Neuronal stem cell (in vitro differentiated cells): Measurements from ENCODE around the gene AGAP1.
A peak's percentile ranks its signal among the peaks of the same experiment; 100 is the strongest.

Experiments
- DNase-seq: peaks from one replicate; pipeline ENCODE4 v3.0.0-alpha.2; 2013; ENCODE audit warnings: low spot score
- H2AFZ ChIP-seq: one replicate; pipeline ENCODE4 v1.6.1; 2013; ENCODE audit warnings: mild to moderate bottlenecking, low read length, inconsistent platforms
- H2AK5ac ChIP-seq: 2 replicates; pipeline ENCODE4 v1.6.1; 2013; ENCODE audit warnings: low read depth, mild to moderate bottlenecking, inconsistent platforms, low read length, moderate library complexity, mixed read lengths
- H2BK120ac ChIP-seq: 2 replicates; pipeline ENCODE4 v1.6.1; 2013; ENCODE audit warnings: low read depth, mild to moderate bottlenecking, inconsistent platforms, low read length, moderate library complexity, mixed read lengths
- H2BK12ac ChIP-seq: one replicate; pipeline ENCODE4 v1.6.1; 2013; ENCODE audit warnings: low read length, inconsistent platforms
- H2BK15ac ChIP-seq: 2 replicates; pipeline ENCODE4 v1.6.1; 2013; ENCODE audit warnings: mild to moderate bottlenecking, low read length, inconsistent platforms, mixed read lengths
- H2BK5ac ChIP-seq: one replicate; pipeline ENCODE4 v1.6.1; 2013; ENCODE audit warnings: inconsistent platforms, mild to moderate bottlenecking, low read length, moderate library complexity
- H3K14ac ChIP-seq: one replicate; pipeline ENCODE4 v1.6.1; 2013; ENCODE audit warnings: low read length, inconsistent platforms
- H3K18ac ChIP-seq: 2 replicates; pipeline ENCODE4 v1.6.1; 2013; ENCODE audit warnings: low read length, inconsistent platforms
- H3K23ac ChIP-seq: 2 replicates; pipeline ENCODE4 v1.6.1; 2013; ENCODE audit warnings: low read depth, mild to moderate bottlenecking, mixed read lengths, low read length, inconsistent platforms; ENCODE audit not compliant: poor library complexity
- H3K27ac ChIP-seq: replicated peaks from 3 replicates; pipeline ENCODE4 v1.5.1; 2013; ENCODE audit warnings: low read length, inconsistent platforms
- H3K27me3 ChIP-seq, 3 experiments: 2 replicates each; pipeline ENCODE4 v1.6.1; 2013; ENCODE audit warnings: low read length in 3 of 3, mild to moderate bottlenecking in 2 of 3, inconsistent platforms in 1 of 3, low read depth in 1 of 3, mixed read lengths in 1 of 3, moderate library complexity in 1 of 3; ENCODE audit not compliant: control insufficient read depth in 3 of 3, insufficient read depth in 3 of 3
- H3K36me3 ChIP-seq, 2 donors: replicated peaks in 1 of 2; 2 replicates each; pipeline ENCODE4 v1.6.1; 2013; ENCODE audit warnings: low read length in 2 of 2; ENCODE audit not compliant: control insufficient read depth in 2 of 2, insufficient read depth in 2 of 2
- H3K4ac ChIP-seq: 2 replicates; pipeline ENCODE4 v1.6.1; 2013; ENCODE audit warnings: inconsistent platforms, mild to moderate bottlenecking, low read length, moderate library complexity
- H3K4me1 ChIP-seq, 2 donors: 1 replicate in 1 of 2; 2 replicates in 1 of 2; pipeline ENCODE4 v1.6.1; 2013; ENCODE audit warnings: low read length in 2 of 2, low read depth in 1 of 2; ENCODE audit not compliant: control insufficient read depth in 2 of 2, insufficient read depth in 1 of 2
- H3K4me2 ChIP-seq: one replicate; pipeline ENCODE4 v1.6.1; 2013; ENCODE audit warnings: mild to moderate bottlenecking, low read length, inconsistent platforms; ENCODE audit not compliant: insufficient read depth, poor library complexity, severe bottlenecking
- H3K4me3 ChIP-seq, 2 donors: 2 replicates each; pipeline ENCODE4 v1.5.1; 2013; ENCODE audit warnings: low read length in 2 of 2, mild to moderate bottlenecking in 2 of 2, inconsistent platforms in 1 of 2, moderate library complexity in 1 of 2
- H3K79me1 ChIP-seq: one replicate; pipeline ENCODE4 v1.6.1; 2013; ENCODE audit warnings: low read depth, mild to moderate bottlenecking, inconsistent platforms, low read length, moderate library complexity
- H3K9ac ChIP-seq: one replicate; pipeline ENCODE4 v1.6.1; 2013; ENCODE audit warnings: mild to moderate bottlenecking, low read depth, low read length, inconsistent platforms; ENCODE audit not compliant: poor library complexity
- H3K9me3 ChIP-seq, 2 donors: replicated peaks in 1 of 2; 2 replicates each; pipeline versions ENCODE3 to v1.6.1; 2013; ENCODE audit warnings: low read length in 2 of 2, mild to moderate bottlenecking in 2 of 2, inconsistent platforms in 1 of 2, low read depth in 1 of 2, mixed read lengths in 1 of 2, moderate library complexity in 1 of 2; ENCODE audit not compliant: control insufficient read depth in 2 of 2, insufficient read depth in 1 of 2
- H4K8ac ChIP-seq: one replicate; pipeline ENCODE4 v1.6.1; 2013; ENCODE audit warnings: low read depth, mild to moderate bottlenecking, inconsistent platforms, low read length, moderate library complexity
- H4K91ac ChIP-seq: one replicate; pipeline ENCODE4 v1.6.1; 2013; ENCODE audit warnings: low read length, low read depth, mild to moderate bottlenecking, inconsistent platforms; ENCODE audit not compliant: poor library complexity
- WGBS, 2 donors: extraction: QIAGEN DNeasy Blood & Tissue Kit; methylation state at CpG; one replicate each; pipeline ENCODE4 v1.1.7; 2013; ENCODE audit warnings: missing lambda C conversion rate in 2 of 2, mixed read lengths in 1 of 2; ENCODE audit not compliant: insufficient read length in 2 of 2, insufficient replicate concordance in 1 of 2; ENCODE audit errors: extremely low coverage in 2 of 2; 5-methylcytosine and 5-hydroxymethylcytosine counted together

The AGAP1 gene

DNA sequence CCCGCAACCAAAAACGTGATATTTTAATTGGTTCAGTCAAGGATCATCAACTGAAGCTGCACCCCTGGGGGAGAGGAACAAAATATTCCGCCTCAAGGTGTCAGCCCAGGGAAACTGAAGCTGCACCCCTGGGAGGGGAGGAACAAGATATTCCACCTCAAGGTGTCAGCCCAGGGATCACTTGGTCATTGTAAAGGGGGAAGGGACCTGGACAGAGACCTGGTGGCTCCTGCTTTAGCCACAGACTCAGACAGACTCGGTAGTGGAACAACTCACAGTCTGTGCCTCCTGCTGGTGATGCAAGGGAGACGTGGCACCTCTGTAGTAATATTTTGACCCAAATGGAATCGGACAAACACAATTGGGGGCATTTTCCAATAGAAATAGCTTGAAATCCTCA, 599.3 kb downstream of the AGAP1 start:
- Histone ChIP-seq H2BK5ac (no peak overlapping the region), H3K4me1 (peaks cover 1 to 21% of the 10 kb centered on the region in 2 donors), H3K14ac (no peak overlapping the region), H2BK15ac (no peak overlapping the region), H2BK120ac (no peak overlapping the region), H2AFZ (no peak overlapping the region), H2BK12ac (no peak overlapping the region), H3K27me3 (no peaks in the 10 kb centered on the region), H3K27ac (no peak overlapping the region), H3K36me3 (peaks cover 0 to 5% of the 10 kb centered on the region in 2 donors), H3K9me3 (peaks cover 0 to 3% of the 10 kb centered on the region in 2 donors), H3K4me2 (no peak overlapping the region), H4K91ac (no peak overlapping the region), H3K4me3 (no peak overlapping the region), H3K23ac (no peak overlapping the region), H2AK5ac (no peak overlapping the region), H3K79me1 (no peaks in the 10 kb centered on the region), H3K18ac (no peak overlapping the region), H3K9ac (no peak overlapping the region), H3K4ac (no peak overlapping the region), H4K8ac (no peak overlapping the region)
- WGBS, 2 donors = no CpG with 5 or more reads among the region's 6 CpGs
- DNase-seq = no peak

DNA sequence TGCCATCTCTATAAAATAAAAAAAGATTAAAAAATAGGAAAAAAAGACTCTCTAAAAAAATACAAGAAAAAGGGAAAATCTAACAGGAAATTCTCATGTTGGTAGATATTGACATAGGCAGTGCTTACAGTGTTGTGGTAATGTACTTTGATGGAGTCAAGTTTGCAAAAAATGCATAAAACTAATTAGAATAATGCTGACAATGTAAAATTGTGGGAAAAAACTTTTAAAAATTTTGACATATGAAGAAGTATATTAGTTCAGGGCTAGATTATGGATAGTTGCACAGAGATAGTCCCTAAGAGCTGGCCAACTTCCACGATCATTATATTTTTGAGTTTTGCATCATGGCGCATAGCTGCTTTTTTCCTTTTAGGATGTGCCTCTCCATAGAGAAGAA, 601.7 kb downstream of the AGAP1 start:
- no peak overlapping the region for H3K4me3 ChIP-seq
- H4K8ac ChIP-seq = no peak overlapping the region
- no CpG with 5 or more reads among the region's 2 CpGs for WGBS, 2 donors
- H2BK120ac ChIP-seq = no peak overlapping the region
- no peak overlapping the region for H3K9ac ChIP-seq
- H3K4me1 ChIP-seq = peaks cover 0 to 5% of the 10 kb centered on the region in 2 donors
- no peak overlapping the region for H2AK5ac ChIP-seq
- peaks cover 0 to 3% of the 10 kb centered on the region in 2 donors for H3K9me3 ChIP-seq
- no peak overlapping the region for H3K23ac ChIP-seq
- no peak overlapping the region for H3K27ac ChIP-seq
- H3K18ac ChIP-seq = no peak overlapping the region
- no peak for DNase-seq
- no peak overlapping the region for H3K4ac ChIP-seq
- peaks cover 0 to 5% of the 10 kb centered on the region in 2 donors for H3K36me3 ChIP-seq
- H2AFZ ChIP-seq = no peak overlapping the region
- H3K4me2 ChIP-seq = no peak overlapping the region
- no peak overlapping the region for H2BK5ac ChIP-seq
- no peaks in the 10 kb centered on the region for H3K79me1 ChIP-seq
- H4K91ac ChIP-seq = no peak overlapping the region
- no peak overlapping the region for H2BK15ac ChIP-seq
- no peak overlapping the region for H3K14ac ChIP-seq
- H3K27me3 ChIP-seq = no peaks in the 10 kb centered on the region
- no peak overlapping the region for H2BK12ac ChIP-seq

- Histone ChIP-seq H3K27ac (no peak overlapping the region), H3K27me3 (no peaks in the 10 kb centered on the region), H3K9ac (peak overlapping the region; percentile 16), H3K4me1 (peaks cover 4 to 24% of the 10 kb centered on the region in 2 donors), H3K79me1 (no peaks in the 10 kb centered on the region), H2BK5ac (no peak overlapping the region), H3K4me2 (no peak overlapping the region), H3K9me3 (no peaks in the 10 kb centered on the region), H3K14ac (peak overlapping the region; percentile 56), H2BK12ac (no peak overlapping the region), H3K4ac (no peak overlapping the region), H2AK5ac (no peak overlapping the region), H4K91ac (no peak overlapping the region), H3K18ac (peak overlapping the region; percentile 38), H3K36me3 (no peaks in the 10 kb centered on the region), H2BK15ac (no peak overlapping the region), H2BK120ac (no peak overlapping the region), H2AFZ (no peak overlapping the region), H4K8ac (no peak overlapping the region), H3K4me3 (no peak overlapping the region), H3K23ac (peak overlapping the region; percentile 80)
- DNase-seq = no peak
- WGBS, 2 donors = no CpG with 5 or more reads among the region's 29 CpGs
Measured at GRCh38 chr2:236101311-236101950, 607.6 kb downstream of the AGAP1 start.

DNA sequence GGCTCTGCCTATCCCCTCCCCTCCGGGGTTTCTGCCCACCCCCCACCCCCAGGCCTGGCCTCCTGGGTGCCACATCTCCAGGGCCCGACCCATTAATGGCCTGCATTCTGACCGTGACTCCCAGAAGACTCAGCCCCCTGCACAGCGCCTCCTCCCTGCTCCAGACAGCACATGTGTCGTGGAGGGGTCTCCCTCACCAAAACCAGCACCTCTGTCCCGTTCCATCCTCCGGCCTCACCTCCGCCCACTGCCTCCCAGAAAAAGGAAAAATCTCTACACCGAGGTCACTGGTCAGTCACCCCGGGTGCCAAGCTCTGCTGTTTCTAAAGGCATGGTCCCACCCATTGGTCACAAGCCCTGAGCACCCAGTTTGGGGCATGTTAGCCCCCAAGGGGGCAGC, 609.1 kb downstream of the AGAP1 start:
- Histone ChIP-seq H3K79me1 (no peaks in the 10 kb centered on the region), H3K4me3 (no peak overlapping the region), H3K36me3 (no peaks in the 10 kb centered on the region), H3K4me2 (no peak overlapping the region), H3K4ac (no peak overlapping the region), H4K91ac (no peak overlapping the region), H2AFZ (no peak overlapping the region), H2BK12ac (no peak overlapping the region), H3K9ac (no peak overlapping the region), H3K27ac (no peak overlapping the region), H2AK5ac (peak overlapping the region; percentile 67), H3K18ac (peak overlapping the region; percentile 22), H3K9me3 (no peaks in the 10 kb centered on the region), H3K4me1 (peaks cover 7 to 38% of the 10 kb centered on the region in 2 donors), H3K23ac (peak overlapping the region; percentile 48), H3K27me3 (no peaks in the 10 kb centered on the region), H2BK120ac (no peak overlapping the region), H2BK5ac (no peak overlapping the region), H3K14ac (peak overlapping the region; percentile 40), H4K8ac (no peak overlapping the region), H2BK15ac (no peak overlapping the region)
- no CpG with 5 or more reads among the region's 10 CpGs for WGBS, 2 donors
- no peak for DNase-seq
